Spleen (tissue), 11 donors: Measurements from ENCODE around the gene ERC1. TPM values are rescaled to one million over a fixed set of nuclear protein-coding genes. Genes with fewer than 3 reads are reported as not detected.

ENCODE experiments used
- DNase-seq: peaks from one replicate; pipeline ENCODE4 v3.0.0-alpha.2; 2020
- H3K27ac ChIP-seq, 8 donors: fragments of 200-600 bp; sonication (generic) in 7 of 8; 1 replicate in 4 of 8; 2 replicates in 4 of 8; pipeline versions ENCODE4 v1.5.0 to v1.8.0; 2016 to 2021; ENCODE audit warnings: inconsistent platforms in 4 of 8, mild to moderate bottlenecking in 4 of 8, moderate library complexity in 1 of 8
- H3K27me3 ChIP-seq, 7 donors: fragments of 200-600 bp; sonication (generic) in 6 of 7; replicated peaks in 1 of 7; 1 replicate in 4 of 7; 2 replicates in 3 of 7; pipeline versions ENCODE4 v1.5.0 to v1.8.0; 2016 to 2021; ENCODE audit warnings: inconsistent platforms in 3 of 7, mild to moderate bottlenecking in 1 of 7
- H3K36me3 ChIP-seq, 6 donors: fragments of 200-600 bp; sonication (generic) in 5 of 6; 1 replicate in 4 of 6; 2 replicates in 2 of 6; pipeline versions ENCODE4 v1.5.0 to v1.8.0; 2016 to 2021; ENCODE audit warnings: inconsistent platforms in 2 of 6
- H3K4me1 ChIP-seq, 6 donors: fragments of 200-600 bp; sonication (generic) in 5 of 6; 1 replicate in 3 of 6; 2 replicates in 3 of 6; pipeline versions ENCODE4 v1.5.0 to v1.8.0; 2016 to 2021; ENCODE audit warnings: inconsistent platforms in 3 of 6
- H3K4me3 ChIP-seq, 8 donors: fragments of 200-600 bp; sonication (generic) in 7 of 8; 1 replicate in 4 of 8; 2 replicates in 4 of 8; pipeline versions ENCODE4 v1.5.0 to v1.8.0; 2016 to 2021; ENCODE audit warnings: inconsistent platforms in 4 of 8, mild to moderate bottlenecking in 4 of 8, moderate library complexity in 2 of 8
- H3K9me3 ChIP-seq, 8 donors: fragments of 200-600 bp; sonication (generic) in 7 of 8; 1 replicate in 4 of 8; 2 replicates in 4 of 8; pipeline versions ENCODE4 v1.5.0 to v1.8.0; 2016 to 2021; ENCODE audit warnings: inconsistent platforms in 4 of 8
- POLR2A ChIP-seq, 3 donors: fragments of 450-650 bp; IDR thresholded peaks; one replicate each; pipeline ENCODE4 v1.5.1; 2017; ENCODE audit warnings: antibody characterized with exemption in 3 of 3, mild to moderate bottlenecking in 1 of 3
- POLR2AphosphoS5 ChIP-seq, 3 donors: sonication (generic); formaldehyde crosslinking; IDR thresholded peaks; one replicate each; pipeline ENCODE4 v1.5.1; 2017; ENCODE audit warnings: antibody characterized with exemption in 3 of 3
- WGBS, 5 donors: extraction: QIAGEN DNeasy Blood & Tissue Kit in 3 of 5; methylation state at CpG; one replicate each; pipeline versions ENCODE4 v1.1.5 to v1.1.7; 2013 to 2018; 5-methylcytosine and 5-hydroxymethylcytosine counted together
- intact Hi-C: fragments of 100-400 bp; cut with DNase I; formaldehyde crosslinking; loops from one replicate; pipeline ENCODE4 v1.15.0; 2023; ENCODE audit warnings: low total_unique reads
- polyA plus RNA-seq, 3 donors: library from polyadenylated mRNA; stranded (reverse); fragments of 200-250 nt; gene quantifications; one replicate each; pipeline ENCODE4 v1.2.1, GENCODE V29; 2013
- total RNA-seq, 7 donors: library from RNA; depleted of rRNA in 3 of 7; stranded (reverse); fragments of >200 nt in 3 of 7; fragmentation: NEBNext Ultra II Directional in 4 of 7; extraction: Animal tissue kit (Norgen Biotek cat#: 25700) in 4 of 7; gene quantifications; one replicate each; pipeline versions ENCODE4 v1.1.0 to v1.2.1, GENCODE V29; 2016 to 2021
- TF ChIP-seq, protein P1 (sequence below), 11 experiments: fragments of 200-600 bp in 7 of 11; fragments of 450-650 bp in 4 of 11; sonication (generic) in 4 of 11; IDR thresholded peaks in 8 of 11; conservative IDR thresholded peaks in 3 of 11; 1 replicate in 7 of 11; 2 replicates in 4 of 11; pipeline versions ENCODE4 v1.4.0 to v1.8.0; 2016 to 2021; ENCODE audit warnings: antibody characterized with exemption in 11 of 11, inconsistent platforms in 4 of 11, mild to moderate bottlenecking in 1 of 11
- donor health status: healthy with polysubstance abuse.
- donor health status: DM: no; HTN: no; CAD: no; lungs with moderate emphysema.
- donor health status: DM: no; HTN: no; CAD: no.
- donor health status: Bipolar disorder and iron deficiency.
- donor health status: healthy.
- donor health status: DM: no; HTN: no; CAD: no.
- donor health status: DM: yes; HTN: yes; CAD: no.

ERC1 gene
- total and polyA plus RNA-seq, 10 donors: 1.2 to 73.4 (median 42.6) TPM

DNA sequence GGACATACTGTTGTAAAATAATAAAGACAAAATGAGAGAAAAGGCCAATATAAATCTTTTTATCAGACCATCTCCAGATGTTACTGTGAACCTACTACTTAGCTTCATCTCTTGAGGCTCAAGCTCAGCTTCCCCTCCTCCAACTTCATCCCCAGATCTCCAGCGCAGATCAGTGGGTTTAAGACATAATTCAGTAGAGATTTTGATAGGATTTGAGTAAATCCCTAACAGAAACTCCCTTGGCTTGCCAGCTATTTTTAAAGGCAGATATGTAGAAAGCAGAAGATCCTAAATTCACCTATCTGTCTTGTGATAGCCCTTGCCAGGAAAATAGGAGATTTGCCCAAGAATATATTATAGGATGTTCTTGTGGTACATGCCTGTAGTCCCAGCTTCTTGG lies 366.7 kb downstream of the ERC1 start:
- H3K36me3 ChIP-seq: no peaks in the 10 kb centered on the region
- no peak overlapping the region for H3K27ac ChIP-seq
- H3K4me3 ChIP-seq: no peak overlapping the region
- H3K9me3 ChIP-seq: no peaks in the 10 kb centered on the region
- DNase-seq: no peak
- TF ChIP-seq, protein P1, sequence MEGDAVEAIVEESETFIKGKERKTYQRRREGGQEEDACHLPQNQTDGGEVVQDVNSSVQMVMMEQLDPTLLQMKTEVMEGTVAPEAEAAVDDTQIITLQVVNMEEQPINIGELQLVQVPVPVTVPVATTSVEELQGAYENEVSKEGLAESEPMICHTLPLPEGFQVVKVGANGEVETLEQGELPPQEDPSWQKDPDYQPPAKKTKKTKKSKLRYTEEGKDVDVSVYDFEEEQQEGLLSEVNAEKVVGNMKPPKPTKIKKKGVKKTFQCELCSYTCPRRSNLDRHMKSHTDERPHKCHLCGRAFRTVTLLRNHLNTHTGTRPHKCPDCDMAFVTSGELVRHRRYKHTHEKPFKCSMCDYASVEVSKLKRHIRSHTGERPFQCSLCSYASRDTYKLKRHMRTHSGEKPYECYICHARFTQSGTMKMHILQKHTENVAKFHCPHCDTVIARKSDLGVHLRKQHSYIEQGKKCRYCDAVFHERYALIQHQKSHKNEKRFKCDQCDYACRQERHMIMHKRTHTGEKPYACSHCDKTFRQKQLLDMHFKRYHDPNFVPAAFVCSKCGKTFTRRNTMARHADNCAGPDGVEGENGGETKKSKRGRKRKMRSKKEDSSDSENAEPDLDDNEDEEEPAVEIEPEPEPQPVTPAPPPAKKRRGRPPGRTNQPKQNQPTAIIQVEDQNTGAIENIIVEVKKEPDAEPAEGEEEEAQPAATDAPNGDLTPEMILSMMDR (IDR thresholded peaks at IDR 0.05 in 8 of 11, conservative IDR thresholded peaks at IDR 0.05 in 3 of 11): no peak
- no peak for TF ChIP-seq POLR2A (IDR thresholded peaks at IDR 0.05)
- no peak for TF ChIP-seq POLR2AphosphoS5 (IDR thresholded peaks at IDR 0.05)
- no peaks in the 10 kb centered on the region for H3K4me1 ChIP-seq
- intact Hi-C loops: no loop called here
- WGBS, 5 donors: 95 to 100% (median 97%) methylated on average over 1 of the region's 1 CpG
- H3K27me3 ChIP-seq: no peaks in the 10 kb centered on the region

DNA sequence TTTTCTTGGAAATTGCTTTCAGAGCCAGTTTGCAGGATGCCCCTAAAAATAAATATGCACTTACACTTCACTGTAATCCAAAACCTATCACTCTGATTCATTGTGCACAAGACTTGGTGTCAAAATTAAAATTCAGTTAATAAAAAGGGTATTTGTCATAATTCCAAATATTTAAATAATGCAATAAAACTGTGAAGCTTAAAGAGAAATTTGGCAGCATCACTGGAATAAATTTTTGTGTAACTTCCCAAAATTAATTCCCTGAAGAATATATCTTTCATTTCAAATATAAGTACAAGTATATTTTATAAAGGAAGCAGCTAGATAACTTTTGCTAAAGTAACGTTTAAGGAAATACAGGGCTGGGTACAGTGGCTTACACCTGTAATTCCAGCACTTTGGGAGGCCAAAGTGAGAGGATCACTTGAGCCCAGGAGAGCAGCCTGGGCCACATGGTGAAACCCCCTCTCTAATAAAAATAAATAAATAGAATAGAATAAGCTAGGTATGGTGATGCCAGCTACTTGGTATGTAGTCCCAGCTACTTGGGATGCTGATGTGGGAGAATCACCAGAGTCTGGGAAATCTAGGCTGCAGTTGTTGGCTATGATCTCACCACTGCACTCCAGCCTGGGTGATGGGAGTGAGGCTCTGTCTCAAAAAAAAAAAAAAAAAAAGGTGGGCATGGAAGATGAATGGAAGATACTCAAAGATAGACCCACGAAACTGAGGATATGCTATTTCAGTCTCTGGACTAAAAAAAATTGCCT lies 369.6 kb downstream of the ERC1 start:
- H3K27ac ChIP-seq: no peak overlapping the region
- TF ChIP-seq, protein P1 (IDR thresholded peaks at IDR 0.05 in 8 of 11, conservative IDR thresholded peaks at IDR 0.05 in 3 of 11): no peak
- TF ChIP-seq POLR2AphosphoS5 (IDR thresholded peaks at IDR 0.05) (no peak), POLR2A (IDR thresholded peaks at IDR 0.05) (no peak)

DNA sequence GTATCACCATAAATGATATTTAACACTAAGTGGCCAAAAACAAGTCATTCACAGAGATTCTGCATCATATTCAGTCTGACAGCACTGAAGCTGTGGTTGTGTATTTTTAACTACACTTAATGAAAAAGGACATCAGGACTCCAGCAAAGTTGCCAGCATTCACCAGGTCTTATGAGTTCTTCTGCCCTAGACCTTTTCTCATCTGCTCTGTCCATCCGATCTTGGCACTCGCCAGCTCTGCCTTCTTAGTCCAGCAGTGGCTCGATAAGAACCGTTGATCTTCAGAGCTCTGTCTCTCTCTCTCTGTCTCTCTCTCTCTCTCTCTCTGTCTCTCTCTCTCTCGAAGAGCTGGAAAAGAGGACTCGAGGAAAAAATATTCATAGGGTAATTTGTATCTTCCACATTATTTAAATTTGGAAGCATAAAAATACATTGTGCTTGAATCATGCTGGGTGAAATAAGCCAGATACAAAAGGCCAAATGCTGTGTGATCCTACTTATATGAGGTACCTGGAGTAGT lies 371.2 kb downstream of the ERC1 start:
- DNase-seq: no peak
- H3K4me3 ChIP-seq: no peak overlapping the region
- WGBS, 5 donors: 90 to 97% (median 94%) methylated on average over 6 of the region's 6 CpGs
- no peak overlapping the region for H3K27ac ChIP-seq
- no peak for TF ChIP-seq POLR2A (IDR thresholded peaks at IDR 0.05)
- TF ChIP-seq, protein P1 (IDR thresholded peaks at IDR 0.05 in 8 of 11, conservative IDR thresholded peaks at IDR 0.05 in 3 of 11): no peak
- no peak for TF ChIP-seq POLR2AphosphoS5 (IDR thresholded peaks at IDR 0.05)
- intact Hi-C loops: no loop called here
- H3K36me3 ChIP-seq: no peaks in the 10 kb centered on the region
- no peaks in the 10 kb centered on the region for H3K27me3 ChIP-seq
- H3K9me3 ChIP-seq: peaks cover 0 to 5% (median 0%) of the 10 kb centered on the region in 8 donors
- H3K4me1 ChIP-seq: no peaks in the 10 kb centered on the region

More for the DNA sequence above, 369.6 kb downstream of the ERC1 start:
- WGBS, 5 donors: 73 to 85% (median 80%) methylated on average over 2 of the region's 2 CpGs
- H3K27me3 ChIP-seq: no peaks in the 10 kb centered on the region
- H3K4me3 ChIP-seq: no peak overlapping the region
- DNase-seq: no peak
- H3K4me1 ChIP-seq: no peaks in the 10 kb centered on the region
- peaks cover 0 to 5% (median 0%) of the 10 kb centered on the region in 8 donors for H3K9me3 ChIP-seq
- no peaks in the 10 kb centered on the region for H3K36me3 ChIP-seq
- intact Hi-C loops: no loop called here

DNA sequence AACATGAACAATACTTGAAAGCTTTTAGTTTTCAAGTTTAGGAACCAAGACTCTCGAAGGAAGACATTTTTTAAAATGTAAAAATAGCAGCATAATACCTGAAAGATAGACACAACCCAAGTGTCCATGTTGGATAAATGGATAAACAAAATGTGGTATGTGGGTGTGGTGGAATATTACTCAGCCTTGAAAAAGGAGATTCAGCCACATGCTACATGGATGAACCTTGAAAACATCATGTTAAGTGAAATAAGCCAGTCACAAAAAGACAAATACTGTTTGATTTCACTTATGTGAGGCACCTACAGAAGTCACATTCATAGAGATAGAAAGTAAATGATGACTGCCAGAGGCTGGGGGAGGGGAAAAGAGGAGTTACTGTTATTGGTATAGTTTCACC lies 374.7 kb downstream of the ERC1 start:
- DNase-seq: no peak
- Histone ChIP-seq H3K27ac (no peak overlapping the region), H3K27me3 (no peaks in the 10 kb centered on the region), H3K4me3 (no peak overlapping the region), H3K36me3 (peaks cover 0 to 2% (median 0%) of the 10 kb centered on the region in 6 donors), H3K9me3 (peaks cover 0 to 5% (median 0%) of the 10 kb centered on the region in 8 donors), H3K4me1 (peaks cover 0 to 18% (median 5%) of the 10 kb centered on the region in 6 donors)
- WGBS, 5 donors: 93 to 98% (median 96%) methylated on average over 1 of the region's 1 CpG
- intact Hi-C loops: no loop called here
- TF ChIP-seq POLR2A (IDR thresholded peaks at IDR 0.05): no peak
- TF ChIP-seq, protein P1 (IDR thresholded peaks at IDR 0.05 in 8 of 11, conservative IDR thresholded peaks at IDR 0.05 in 3 of 11): no peak
- no peak for TF ChIP-seq POLR2AphosphoS5 (IDR thresholded peaks at IDR 0.05)
